HTERT RPE-1 (cell line): Measurements from ENCODE around the gene APBB2.

ENCODE experiments used
- in situ Hi-C: fragments of 300-500 bp; cut with MboI; formaldehyde crosslinking; loops from 4 replicates; pipeline ENCODE4 v1.14.3; 2020; ENCODE audit warnings: low sequenced_read_pairs

APBB2 gene

GRCh38 chr4:41216294-41217019, 2.1 kb upstream of the APBB2 start:
- in situ Hi-C loops = no loop called here

DNA sequence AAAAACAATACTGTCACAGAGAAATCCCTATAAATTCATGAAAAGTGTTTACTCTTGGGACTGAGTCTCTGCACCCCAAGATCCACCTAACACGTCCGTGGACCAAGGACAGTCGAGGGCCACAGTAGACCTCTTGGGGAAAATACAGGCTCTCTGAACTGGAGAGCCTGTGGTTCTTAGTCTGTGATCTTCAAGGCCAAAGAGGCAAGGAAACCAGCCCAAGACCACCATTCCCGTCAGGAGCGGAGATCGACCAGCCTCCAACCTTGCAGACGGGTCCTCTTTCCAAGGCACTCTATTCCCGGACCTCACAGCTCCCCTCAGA, 1.6 kb upstream of the APBB2 start:
- in situ Hi-C loops = no loop called here

- in situ Hi-C loops = no loop called here
Measured at GRCh38 chr4:41215155-41215554, 813 bp upstream of the APBB2 start.

- in situ Hi-C loops = no loop called here
Measured at GRCh38 chr4:41214825-41215146, 444 bp upstream of the APBB2 start.

GRCh38 chr4:41213625-41214135, 662 bp downstream of the APBB2 start:
- in situ Hi-C loops = no loop called here

DNA sequence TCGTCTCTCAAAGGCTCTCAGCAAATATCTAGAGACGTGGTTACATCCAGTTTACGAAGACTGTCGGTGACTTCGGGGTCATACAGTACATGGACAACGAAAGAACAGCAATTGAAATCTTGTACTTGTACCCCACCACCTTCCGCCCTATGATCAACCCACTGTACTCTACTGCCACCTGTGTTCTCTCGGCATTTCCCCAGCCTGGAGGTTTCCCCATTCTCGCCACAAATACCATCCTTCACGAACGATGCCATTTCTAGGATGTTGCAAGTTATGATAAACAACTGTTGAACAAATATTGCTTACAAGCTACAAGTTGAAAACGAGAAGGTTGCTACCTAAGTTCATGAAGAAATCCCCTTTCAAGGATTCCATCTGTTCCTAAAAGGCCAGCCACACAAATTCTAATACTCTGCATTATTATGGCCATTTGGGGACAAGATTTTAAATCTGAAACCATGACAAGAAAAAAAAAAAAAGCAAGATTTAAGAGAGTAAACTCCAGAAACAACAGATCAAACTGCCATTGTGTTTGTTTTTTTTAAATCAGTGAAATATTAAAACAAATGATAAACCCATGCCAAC, 1.6 kb downstream of the APBB2 start:
- in situ Hi-C loops = no loop called here

GRCh38 chr4:41211951-41212615, 2.3 kb downstream of the APBB2 start:
- in situ Hi-C loops = no loop called here

DNA sequence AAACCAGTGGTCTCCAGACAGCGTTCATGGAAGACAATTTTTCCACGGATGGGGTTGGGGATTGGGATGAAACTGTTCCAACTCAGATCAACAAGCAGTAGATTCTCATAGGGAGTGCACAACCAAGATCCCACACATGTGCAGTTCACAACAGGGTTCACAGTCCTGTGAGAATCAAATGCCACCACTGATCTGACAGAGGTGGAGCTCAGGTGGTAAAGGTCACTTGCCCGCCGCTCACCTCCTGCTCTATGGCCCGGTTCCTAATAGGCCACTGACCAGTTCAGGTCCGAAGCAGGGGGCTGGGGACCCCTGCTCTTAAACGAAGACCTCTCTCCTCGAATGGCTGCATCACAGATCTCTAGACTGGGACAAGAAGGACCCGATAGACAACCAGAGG, 4.4 kb downstream of the APBB2 start:
- in situ Hi-C loops = no loop called here

GRCh38 chr4:41209187-41209586, 5.2 kb downstream of the APBB2 start:
- in situ Hi-C loops = no loop called here

DNA sequence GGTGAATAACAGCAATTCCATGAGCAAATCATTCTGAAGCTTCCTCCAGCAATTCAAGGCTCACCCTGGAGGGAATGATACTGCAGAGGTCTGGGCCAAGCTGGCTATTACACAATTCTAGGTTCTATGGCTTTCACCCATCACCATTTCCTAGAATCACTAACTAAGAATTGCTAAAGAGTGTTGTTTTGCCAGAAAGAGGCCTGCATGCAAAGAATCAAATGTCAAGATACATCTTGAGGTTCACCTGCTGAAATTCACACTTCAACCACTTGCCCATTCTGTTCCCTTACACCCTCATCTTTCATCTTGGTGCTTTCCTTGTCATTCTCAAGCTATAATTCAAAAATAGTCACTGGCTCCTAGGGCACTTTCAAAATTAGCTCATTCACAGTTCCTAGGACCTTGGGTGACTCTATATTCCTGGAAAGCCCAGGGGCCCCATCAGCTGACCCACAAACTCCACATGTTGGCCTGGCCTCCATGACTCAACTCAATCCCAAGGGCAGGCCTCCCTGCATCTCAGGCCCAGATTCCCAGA, 7.0 kb downstream of the APBB2 start:
- in situ Hi-C loops = no loop called here

DNA sequence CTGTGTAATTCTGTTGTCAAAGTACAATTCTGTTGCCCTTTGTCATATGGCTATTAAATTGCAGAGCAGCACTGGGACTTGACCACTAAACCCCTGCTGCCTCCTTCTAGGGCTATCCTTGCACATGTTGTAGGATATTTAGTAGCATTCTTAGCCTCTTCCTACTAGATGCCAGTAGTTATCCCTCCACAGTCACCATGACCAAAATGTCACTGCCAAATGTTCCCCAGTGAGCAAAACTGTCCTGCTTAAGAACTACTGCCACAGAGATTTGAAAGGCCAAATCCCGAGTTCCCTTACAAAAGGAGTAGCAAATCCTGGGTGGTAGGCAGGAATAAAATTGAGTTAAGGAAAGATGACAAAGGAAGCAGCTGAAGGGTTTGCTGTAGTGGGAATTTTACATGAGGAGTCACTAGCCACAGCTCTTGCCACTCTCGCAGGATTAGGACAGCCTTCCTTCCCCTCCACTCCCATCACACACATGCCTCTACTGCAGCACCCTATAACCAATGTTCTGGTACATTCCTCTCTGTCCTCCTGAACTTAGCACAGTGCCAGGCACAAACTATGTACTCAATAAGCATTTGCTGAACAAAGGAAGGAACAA, 8.4 kb downstream of the APBB2 start:
- in situ Hi-C loops = no loop called here

DNA sequence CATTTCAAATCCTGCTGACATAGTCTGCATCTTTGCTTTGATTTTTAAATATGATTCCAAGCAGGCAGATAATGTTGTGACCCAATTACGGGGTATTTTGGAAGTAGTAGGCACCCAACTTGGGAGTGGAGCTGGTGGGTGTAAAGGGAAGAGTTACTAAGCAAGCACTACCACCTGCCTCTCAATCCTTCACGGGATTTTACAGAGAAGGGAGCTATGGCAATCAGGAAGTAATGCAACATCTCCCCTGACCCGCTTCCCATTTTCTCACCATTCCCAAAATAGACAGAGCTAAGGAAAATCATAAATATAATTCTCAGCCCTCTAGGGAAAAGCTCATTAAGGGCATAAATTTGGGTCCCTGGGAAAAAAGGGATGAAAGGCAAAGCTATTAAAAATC, 9.2 kb downstream of the APBB2 start:
- in situ Hi-C loops = no loop called here

DNA sequence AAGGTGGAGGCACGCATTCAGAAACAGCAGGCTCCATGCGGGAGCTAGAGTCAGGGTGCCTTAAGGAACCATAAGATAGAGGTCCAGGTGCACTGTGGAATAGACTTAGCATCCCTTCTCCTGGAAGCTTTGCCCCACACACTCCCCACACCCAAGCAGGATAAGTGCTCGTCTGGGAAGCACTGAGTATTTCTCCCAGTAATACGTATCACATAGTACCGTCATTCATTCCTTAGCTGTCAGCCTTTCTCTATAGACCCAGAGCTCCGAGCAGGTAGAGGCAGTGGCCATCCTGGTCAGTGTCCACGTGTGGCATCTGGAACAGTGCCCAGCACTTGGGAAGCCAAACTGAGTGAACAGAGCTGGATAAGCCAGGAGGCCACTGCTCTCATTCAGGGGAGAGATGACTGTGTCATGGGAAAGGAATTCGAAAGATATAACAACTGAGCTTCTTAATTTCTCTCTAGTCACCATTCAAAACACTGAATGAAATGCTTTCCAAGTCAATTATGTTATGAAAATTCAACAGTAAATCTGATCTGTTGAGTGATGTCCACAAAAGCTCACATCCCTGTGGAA, 9.9 kb downstream of the APBB2 start:
- in situ Hi-C loops = no loop called here

GRCh38 chr4:41203841-41204240, 10.5 kb downstream of the APBB2 start:
- in situ Hi-C loops = no loop called here

- in situ Hi-C loops = no loop called here
Measured at GRCh38 chr4:41202820-41203568, 11.3 kb downstream of the APBB2 start.

- in situ Hi-C loops = no loop called here
Measured at GRCh38 chr4:41202356-41202755, 12.0 kb downstream of the APBB2 start.

DNA sequence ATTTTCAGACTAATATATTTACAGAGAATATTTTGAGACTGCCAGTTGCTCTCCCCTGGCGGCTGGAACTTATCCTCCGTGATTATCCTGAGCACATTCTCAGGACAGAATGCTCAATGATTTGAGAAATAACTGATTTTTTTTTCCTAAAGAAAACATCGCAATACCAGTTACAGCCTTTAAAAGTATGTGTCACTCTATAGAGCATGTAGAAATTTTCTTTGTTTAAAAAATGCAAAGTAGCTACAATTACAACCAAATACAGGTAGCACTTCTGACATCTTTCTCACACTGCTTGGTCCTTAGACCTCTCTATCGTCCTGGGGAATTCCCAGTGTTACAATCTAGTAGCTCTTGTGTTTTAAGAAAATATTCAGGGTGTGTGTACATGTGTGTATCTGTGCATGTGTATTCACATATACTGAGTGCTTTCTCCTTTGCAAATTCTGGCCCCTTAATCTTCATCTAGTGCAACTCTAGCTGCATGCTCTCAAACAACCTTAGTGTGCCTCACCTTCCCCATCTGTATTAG, 13.8 kb downstream of the APBB2 start:
- in situ Hi-C loops = no loop called here

DNA sequence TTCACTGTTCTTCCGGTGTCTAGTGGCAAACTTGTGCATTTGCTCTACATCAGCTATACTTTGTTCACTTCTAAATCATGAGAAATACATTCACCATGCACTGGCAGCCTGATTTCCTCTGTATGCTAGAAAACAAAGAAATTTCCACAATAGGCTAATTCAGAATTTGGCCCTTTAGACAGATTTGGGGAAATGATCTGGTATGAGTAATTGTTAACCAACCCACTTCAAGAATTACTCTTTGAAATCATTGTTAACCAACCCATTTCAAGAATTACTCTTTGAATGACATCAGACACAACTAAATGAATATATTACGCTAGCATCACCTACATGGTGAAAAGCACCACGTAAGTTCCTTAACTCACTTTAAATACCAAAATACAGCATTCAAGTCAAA, 14.6 kb downstream of the APBB2 start:
- in situ Hi-C loops = no loop called here

- in situ Hi-C loops = no loop called here
Measured at GRCh38 chr4:41197996-41198395, 16.3 kb downstream of the APBB2 start.

GRCh38 chr4:41197495-41197894, 16.8 kb downstream of the APBB2 start:
- in situ Hi-C loops = no loop called here
